Right renal pelvis (tissue), 4 donors: ENCODE data around the gene KRTAP4-1. TPM values are rescaled to one million over a fixed set of nuclear protein-coding genes. Genes with fewer than 3 reads are reported as not detected.
"Not testable (repeated sequence)": the region's sequence is repeated elsewhere in the genome, so short reads cannot be mapped to it uniquely, and the experiment has no call there.

Experiments used
- DNase-seq, 4 donors: peaks; one replicate each; pipeline ENCODE4 v3.0.0-alpha.2; 2013; ENCODE audit warnings: low read depth in 4 of 4, low spot score in 3 of 4, missing footprints in 1 of 4
- polyA plus RNA-seq, 4 donors: library from polyadenylated mRNA; unstranded; fragments of 120-200 nt; gene quantifications; one replicate each; pipeline ENCODE4 v1.2.1, GENCODE V29; 2013; ENCODE audit not compliant: insufficient read length in 4 of 4

KRTAP4-1 gene
- polyA plus RNA-seq, 4 donors: not detected

- no peak for DNase-seq
Observed at GRCh38 chr17:41176744-41177387, 7.8 kb downstream of the KRTAP4-1 start.

- DNase-seq: no peak
Observed at GRCh38 chr17:41171886-41172285, 12.8 kb downstream of the KRTAP4-1 start.

- DNase-seq: no peak
Observed at GRCh38 chr17:41168121-41168520, 16.6 kb downstream of the KRTAP4-1 start, which contains the start of gene KRTAP4-3. TSS of gene KRTAP4-3 (minus strand) at chr17:41168221. CDS start at chr17:41168172, 49 bp downstream.

GRCh38 chr17:41167561-41167960 lies 17.1 kb downstream of the KRTAP4-1 start:
- no peak for DNase-seq

- no peak for DNase-seq
Observed at GRCh38 chr17:41163828-41164227, 20.9 kb downstream of the KRTAP4-1 start.

- no peak for DNase-seq
Observed at GRCh38 chr17:41160648-41161047, 24.1 kb downstream of the KRTAP4-1 start, which contains the start of gene KRTAP4-4. TSS of gene KRTAP4-4 (minus strand) at chr17:41160748. CDS start at chr17:41160691, 57 bp downstream.

GRCh38 chr17:41160190-41160589 lies 24.5 kb downstream of the KRTAP4-1 start:
- not testable (repeated sequence) for DNase-seq

GRCh38 chr17:41153856-41154255 lies 30.9 kb downstream of the KRTAP4-1 start:
- no peak for DNase-seq

- DNase-seq: no peak
Observed at GRCh38 chr17:41151525-41151924, 33.2 kb downstream of the KRTAP4-1 start.

GRCh38 chr17:41150026-41150425 lies 34.7 kb downstream of the KRTAP4-1 start:
- DNase-seq: no peak

- no peak for DNase-seq
Observed at GRCh38 chr17:41149652-41149985, 35.1 kb downstream of the KRTAP4-1 start, which contains the start of gene KRTAP4-5. TSS of gene KRTAP4-5 (minus strand) at chr17:41149825. CDS start at chr17:41149767, 58 bp downstream.

- not testable (repeated sequence) for DNase-seq
Observed at GRCh38 chr17:41148971-41149651, 35.6 kb downstream of the KRTAP4-1 start.

- DNase-seq: no peak
Observed at GRCh38 chr17:41147531-41148204, 37.0 kb downstream of the KRTAP4-1 start.

GRCh38 chr17:41145261-41145660 lies 39.5 kb downstream of the KRTAP4-1 start:
- DNase-seq: no peak

GRCh38 chr17:41144846-41145245 lies 39.9 kb downstream of the KRTAP4-1 start:
- no peak for DNase-seq

- DNase-seq: no peak
Observed at GRCh38 chr17:41141361-41141760, 43.4 kb downstream of the KRTAP4-1 start.

GRCh38 chr17:41140360-41141131 lies 44.2 kb downstream of the KRTAP4-1 start, which contains the start of gene KRTAP4-6:
TSS of gene KRTAP4-6 (minus strand) at chr17:41140544. CDS start at chr17:41140487, 57 bp downstream.
- no peak for DNase-seq

- DNase-seq: not testable (repeated sequence)
Observed at GRCh38 chr17:41139865-41140264, 44.8 kb downstream of the KRTAP4-1 start.
